Right lobe of liver (tissue), 4 donors: Measurements from ENCODE around the gene B4GALNT1.

Experiments
- POLR2A ChIP-seq: fragments of 450-650 bp; IDR thresholded peaks from one replicate; pipeline ENCODE4 v1.6.1; 2017; ENCODE audit warnings: antibody characterized with exemption, mild to moderate bottlenecking
- TF ChIP-seq, protein P1 (sequence below), 4 donors: fragments of 200-600 bp in 3 of 4; fragments of 450-650 bp in 1 of 4; IDR thresholded peaks; one replicate each; pipeline versions ENCODE4 v1.5.1 to v1.8.0; 2016 to 2022; ENCODE audit warnings: antibody characterized with exemption in 4 of 4, mild to moderate bottlenecking in 2 of 4
- donor health status: DM: no; HTN: no; CAD: no.
- donor health status: DM: no; HTN: no; CAD: no.
- donor health status: DM: no; HTN: yes; CAD: no.

- TF ChIP-seq, protein P1, sequence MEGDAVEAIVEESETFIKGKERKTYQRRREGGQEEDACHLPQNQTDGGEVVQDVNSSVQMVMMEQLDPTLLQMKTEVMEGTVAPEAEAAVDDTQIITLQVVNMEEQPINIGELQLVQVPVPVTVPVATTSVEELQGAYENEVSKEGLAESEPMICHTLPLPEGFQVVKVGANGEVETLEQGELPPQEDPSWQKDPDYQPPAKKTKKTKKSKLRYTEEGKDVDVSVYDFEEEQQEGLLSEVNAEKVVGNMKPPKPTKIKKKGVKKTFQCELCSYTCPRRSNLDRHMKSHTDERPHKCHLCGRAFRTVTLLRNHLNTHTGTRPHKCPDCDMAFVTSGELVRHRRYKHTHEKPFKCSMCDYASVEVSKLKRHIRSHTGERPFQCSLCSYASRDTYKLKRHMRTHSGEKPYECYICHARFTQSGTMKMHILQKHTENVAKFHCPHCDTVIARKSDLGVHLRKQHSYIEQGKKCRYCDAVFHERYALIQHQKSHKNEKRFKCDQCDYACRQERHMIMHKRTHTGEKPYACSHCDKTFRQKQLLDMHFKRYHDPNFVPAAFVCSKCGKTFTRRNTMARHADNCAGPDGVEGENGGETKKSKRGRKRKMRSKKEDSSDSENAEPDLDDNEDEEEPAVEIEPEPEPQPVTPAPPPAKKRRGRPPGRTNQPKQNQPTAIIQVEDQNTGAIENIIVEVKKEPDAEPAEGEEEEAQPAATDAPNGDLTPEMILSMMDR (IDR thresholded peaks at IDR 0.05), result no peak
- TF ChIP-seq POLR2A, result no peak
Measured at GRCh38 chr12:57579677-57580465, 53.1 kb downstream of the B4GALNT1 start.
